H1 (cell line): ENCODE measurements around the gene ACOT11. TPM values are rescaled to one million over a fixed set of nuclear protein-coding genes. Genes with fewer than 3 reads are reported as not detected.

Experiments used
- CTCF ChIA-PET: fragments of 300-600 bp; sonication (Branson Sonifier 250); formaldehyde crosslinking; loops from one replicate; lab custom pipeline; 2021; ENCODE audit not compliant: partially characterized antibody; lab: Charles Lee
- POLR2A ChIA-PET: fragments of 300-600 bp; sonication (Branson Sonifier 250); formaldehyde crosslinking; loops from one replicate; lab custom pipeline; 2021; ENCODE audit warnings: inconsistent platforms; ENCODE audit not compliant: partially characterized antibody; lab: Charles Lee
- DNase-seq, 2 experiments: peaks; one replicate each; pipeline versions ENCODE4 v3.0.0 to v3.0.0-alpha.2; 2010 to 2022; ENCODE audit warnings: low spot score in 2 of 2, low read depth in 1 of 2, mixed read lengths in 1 of 2
- FAIRE-seq: peaks from 2 replicates; lab custom pipeline; 2011; peaks lifted over from hg19 to GRCh38; lab: Jason Lieb, UNC
- H2AFZ ChIP-seq: 2 replicates; pipeline ENCODE4 v1.8.1; 2012; ENCODE audit warnings: low read length, inconsistent platforms
- H2AK5ac ChIP-seq: 2 replicates; pipeline ENCODE4 v1.6.1; 2013; ENCODE audit warnings: low read depth, low read length
- H2BK120ac ChIP-seq: replicated peaks from 2 replicates; pipeline ENCODE3; 2013; ENCODE audit warnings: low read depth, low read length, inconsistent platforms
- H2BK12ac ChIP-seq: 2 replicates; pipeline ENCODE4 v1.6.1; 2013; ENCODE audit warnings: low read depth, low read length
- H2BK15ac ChIP-seq: 2 replicates; pipeline ENCODE4 v1.6.1; 2013; ENCODE audit warnings: low read length
- H2BK20ac ChIP-seq: 2 replicates; pipeline ENCODE4 v1.6.1; 2013; ENCODE audit warnings: low read length
- H2BK5ac ChIP-seq: 2 replicates; pipeline ENCODE4 v1.6.1; 2013; ENCODE audit warnings: low read depth, low read length
- H3K14ac ChIP-seq: 2 replicates; pipeline ENCODE4 v1.6.1; 2013; ENCODE audit warnings: inconsistent platforms; ENCODE audit not compliant: insufficient read length
- H3K18ac ChIP-seq: 2 replicates; pipeline ENCODE4 v1.6.1; 2013; ENCODE audit warnings: low read length; ENCODE audit errors: extremely low read depth
- H3K23ac ChIP-seq: 2 replicates; pipeline ENCODE4 v1.6.1; 2013; ENCODE audit warnings: inconsistent platforms; ENCODE audit not compliant: insufficient read length
- H3K23me2 ChIP-seq: 2 replicates; pipeline ENCODE4 v1.6.1; 2013; ENCODE audit warnings: low read depth, low read length
- H3K27ac ChIP-seq: 2 replicates; pipeline ENCODE4 v1.6.1; 2011; ENCODE audit warnings: low read depth, low read length, inconsistent platforms
- H3K27me3 ChIP-seq, 4 experiments: replicated peaks in 1 of 4; 1 replicate in 1 of 4; 2 replicates in 3 of 4; pipeline versions ENCODE4 v1.6.1 to v1.8.1; 2011 to 2013; ENCODE audit warnings: low read length in 3 of 4, mild to moderate bottlenecking in 3 of 4, inconsistent platforms in 2 of 4, mixed read lengths in 2 of 4, moderate library complexity in 1 of 4; ENCODE audit not compliant: control insufficient read depth in 3 of 4, insufficient read depth in 3 of 4; ENCODE audit errors: extremely low read depth in 1 of 4
- H3K36me3 ChIP-seq, 4 experiments: 2 replicates each; pipeline versions ENCODE4 v1.6.1 to v1.8.1; 2011 to 2013; ENCODE audit warnings: mild to moderate bottlenecking in 4 of 4, low read length in 3 of 4, moderate library complexity in 2 of 4, control low read depth in 1 of 4, inconsistent platforms in 1 of 4; ENCODE audit not compliant: insufficient read depth in 4 of 4, control insufficient read depth in 2 of 4
- H3K4ac ChIP-seq: replicated peaks from 2 replicates; pipeline ENCODE3; 2013; ENCODE audit warnings: low read length, low read depth, mixed read lengths, inconsistent platforms; ENCODE audit not compliant: insufficient read length
- H3K4me1 ChIP-seq, 4 experiments: replicated peaks in 1 of 4; 1 replicate in 1 of 4; 2 replicates in 3 of 4; pipeline versions ENCODE4 v1.6.1 to v1.8.1; 2011 to 2013; ENCODE audit warnings: low read length in 3 of 4, inconsistent platforms in 2 of 4, mixed read lengths in 1 of 4; ENCODE audit not compliant: insufficient read depth in 4 of 4, control insufficient read depth in 3 of 4
- H3K4me2 ChIP-seq, 2 experiments: 2 replicates each; pipeline versions ENCODE4 v1.6.1 to v1.8.1; 2011 to 2013; ENCODE audit warnings: low read depth in 2 of 2, low read length in 2 of 2, control low read depth in 1 of 2, inconsistent platforms in 1 of 2, mild to moderate bottlenecking in 1 of 2; ENCODE audit not compliant: insufficient read depth in 1 of 2
- H3K4me3 ChIP-seq, 4 experiments: fragments of 200-600, 300-600 bp in 1 of 4; sonication (generic), shearing (Covaris generic), sonication (Bioruptor Twin) in 1 of 4; 2 replicates each; pipeline versions ENCODE4 v1.5.1 to v1.8.1; 2011 to 2016; ENCODE audit warnings: low read length in 4 of 4, low read depth in 3 of 4, control low read depth in 2 of 4, inconsistent platforms in 2 of 4, mild to moderate bottlenecking in 2 of 4, mixed read lengths in 1 of 4, moderate library complexity in 1 of 4; ENCODE audit not compliant: insufficient read depth in 2 of 4; ENCODE audit errors: extremely low read depth in 1 of 4
- H3K56ac ChIP-seq: replicated peaks from 2 replicates; pipeline ENCODE3; 2013; ENCODE audit warnings: low read depth, mild to moderate bottlenecking, mixed read lengths, low read length, inconsistent platforms; ENCODE audit not compliant: insufficient read length
- H3K79me1 ChIP-seq: 2 replicates; pipeline ENCODE4 v1.6.1; 2013; ENCODE audit warnings: low read depth, low read length, control low read depth
- H3K79me2 ChIP-seq, 2 experiments: 2 replicates each; pipeline versions ENCODE4 v1.6.1 to v1.8.1; 2012 to 2013; ENCODE audit warnings: low read length in 2 of 2, mild to moderate bottlenecking in 2 of 2, inconsistent platforms in 1 of 2; ENCODE audit not compliant: insufficient read depth in 2 of 2, control insufficient read depth in 1 of 2
- H3K9ac ChIP-seq, 4 experiments: replicated peaks in 1 of 4; 1 replicate in 1 of 4; 2 replicates in 3 of 4; pipeline versions ENCODE4 v1.6.1 to v1.8.1; 2011 to 2013; ENCODE audit warnings: low read depth in 3 of 4, low read length in 3 of 4, control low read depth in 2 of 4, mild to moderate bottlenecking in 2 of 4, moderate library complexity in 2 of 4, inconsistent platforms in 1 of 4; ENCODE audit errors: extremely low read depth in 1 of 4
- H3K9me3 ChIP-seq, 2 experiments: 2 replicates each; pipeline versions ENCODE4 v1.6.1 to v1.8.1; 2012 to 2013; ENCODE audit warnings: mild to moderate bottlenecking in 2 of 2, moderate library complexity in 2 of 2, control low read depth in 1 of 2, inconsistent platforms in 1 of 2, low read depth in 1 of 2, low read length in 1 of 2, mixed read lengths in 1 of 2; ENCODE audit not compliant: insufficient read depth in 2 of 2
- H4K20me1 ChIP-seq, 2 experiments: replicated peaks in 1 of 2; 2 replicates each; pipeline versions ENCODE3 to v1.8.1; 2011 to 2013; ENCODE audit warnings: inconsistent platforms in 2 of 2, low read length in 2 of 2, mild to moderate bottlenecking in 1 of 2; ENCODE audit not compliant: insufficient read depth in 2 of 2, control insufficient read depth in 1 of 2
- H4K5ac ChIP-seq: 2 replicates; pipeline ENCODE4 v1.6.1; 2013; ENCODE audit warnings: low read length, low read depth, mixed read lengths, inconsistent platforms; ENCODE audit not compliant: insufficient read length
- H4K8ac ChIP-seq: 2 replicates; pipeline ENCODE4 v1.8.0; 2013; ENCODE audit warnings: mild to moderate bottlenecking, moderate library complexity, low read length, inconsistent platforms; ENCODE audit not compliant: insufficient read depth; ENCODE audit errors: extremely low read depth
- H4K91ac ChIP-seq: replicated peaks from 2 replicates; pipeline ENCODE3; 2013; ENCODE audit warnings: low read length, mixed read lengths, inconsistent platforms; ENCODE audit not compliant: insufficient read length
- BRCA1 ChIP-seq: IDR thresholded peaks from 2 replicates; pipeline ENCODE4 v1.6.1; 2012; ENCODE audit warnings: low read depth, low read length, improper control_type of control experiment
- GABPA ChIP-seq: IDR thresholded peaks from 2 replicates; pipeline ENCODE4 v1.6.1; 2011; ENCODE audit warnings: mild to moderate bottlenecking, low read length, moderate library complexity, borderline replicate concordance; ENCODE audit not compliant: insufficient read depth
- JUND ChIP-seq: IDR thresholded peaks from 2 replicates; pipeline ENCODE4 v1.6.1; 2011; ENCODE audit warnings: mild to moderate bottlenecking, improper control_type of control experiment, low read length
- POLR2A ChIP-seq, 2 experiments: IDR thresholded peaks; 1 replicate in 1 of 2; 2 replicates in 1 of 2; pipeline ENCODE4 v1.6.1; 2011; ENCODE audit warnings: low read depth in 2 of 2, low read length in 2 of 2, mild to moderate bottlenecking in 2 of 2; ENCODE audit errors: control extremely low read depth in 1 of 2
- RXRA ChIP-seq: IDR thresholded peaks from 2 replicates; pipeline ENCODE4 v1.6.1; 2011; ENCODE audit warnings: low read depth, mild to moderate bottlenecking, low read length, moderate library complexity; ENCODE audit not compliant: insufficient read depth
- SIN3A ChIP-seq, 2 experiments: IDR thresholded peaks in 1 of 2; conservative IDR thresholded peaks in 1 of 2; 2 replicates each; pipeline ENCODE4 v1.6.1; 2011 to 2012; ENCODE audit warnings: low read length in 2 of 2, improper control_type of control experiment in 1 of 2, low read depth in 1 of 2, mild to moderate bottlenecking in 1 of 2
- SIRT6 ChIP-seq: IDR thresholded peaks from one replicate; pipeline ENCODE4 v1.7.1; 2012; ENCODE audit warnings: low read length, inconsistent platforms
- SP1 ChIP-seq: IDR thresholded peaks from 2 replicates; pipeline ENCODE4 v1.6.1; 2011; ENCODE audit warnings: low read depth, low read length
- SRF ChIP-seq: IDR thresholded peaks from 2 replicates; pipeline ENCODE4 v1.6.1; 2011; ENCODE audit warnings: mild to moderate bottlenecking, low read depth, low read length, moderate library complexity
- SUZ12 ChIP-seq: fragments of 200-600 bp; sonication (generic); IDR thresholded peaks from 2 replicates; pipeline ENCODE4 v1.6.1; 2012; ENCODE audit warnings: mild to moderate bottlenecking, inconsistent platforms, low read length, moderate library complexity, mixed read lengths
- TAF1 ChIP-seq: IDR thresholded peaks from 2 replicates; pipeline ENCODE4 v1.6.1; 2011; ENCODE audit warnings: mild to moderate bottlenecking, low read depth, low read length
- TBP ChIP-seq: IDR thresholded peaks from 2 replicates; pipeline ENCODE4 v1.6.1; 2011; ENCODE audit warnings: low read depth, low read length, improper control_type of control experiment
- WGBS, 2 experiments: shearing (Covaris generic) in 1 of 2; methylation state at CpG; one replicate each; pipeline versions ENCODE4 v1.1.6 to v1.1.7; 2013 to 2015; ENCODE audit warnings: low lambda C conversion rate in 2 of 2, mixed read lengths in 2 of 2, inconsistent platforms in 1 of 2, low coverage in 1 of 2, missing lambda C conversion rate in 1 of 2; ENCODE audit not compliant: insufficient replicate concordance in 2 of 2, insufficient coverage in 1 of 2, insufficient read length in 1 of 2; ENCODE audit errors: extremely low coverage in 1 of 2, missing lambda C conversion rate in 1 of 2; 5-methylcytosine and 5-hydroxymethylcytosine counted together
- polyA plus RNA-seq, 7 experiments: library from polyadenylated mRNA; depleted of rRNA in 3 of 7; stranded (reverse) in 5 of 7; unstranded in 2 of 7; fragments of >200 nt in 5 of 7; fragments of 200-250 nt in 2 of 7; gene quantifications; 1 replicate in 5 of 7; 2 replicates in 1 of 7; 4 replicates in 1 of 7; pipeline versions ENCODE4 v1.2.1 to v1.2.3, GENCODE V29; 2011 to 2013; ENCODE audit warnings: missing spikeins in 2 of 7, mixed read lengths in 2 of 7
- total RNA-seq: library from RNA; stranded (reverse); fragmentation: NEBNext Ultra II Directional; extraction: Animal tissue kit (Norgen Biotek cat#: 25700); gene quantifications from 2 replicates; pipeline ENCODE4 v1.2.1, GENCODE V29; 2021

Gene ACOT11
- total and polyA plus RNA-seq, 2 of the 8 experiments (the other 6 are each of a cell fraction or from before 2014, with no cell fraction given): 3.8 to 4.5 TPM

DNA sequence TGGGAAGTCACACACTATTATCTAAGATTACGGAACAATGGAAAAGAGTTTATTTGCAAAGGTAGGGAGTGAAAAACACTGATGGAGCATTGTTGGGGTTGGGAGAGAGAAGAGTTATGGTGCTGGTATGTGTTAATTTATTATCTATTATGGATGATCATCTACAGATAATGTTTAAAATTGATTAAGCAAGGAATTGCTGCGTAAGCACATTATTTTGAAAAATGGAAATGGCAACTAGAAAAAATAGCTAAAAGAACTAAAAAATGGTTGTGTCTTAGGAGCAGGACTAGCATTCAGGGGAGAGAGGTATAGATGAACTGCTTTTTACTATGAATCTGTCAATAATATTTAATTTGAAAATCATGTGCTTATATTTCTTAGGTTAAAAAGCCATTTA, 16.0 kb upstream of the ACOT11 start:
- no peak overlapping the region for H3K18ac ChIP-seq
- no peak overlapping the region for H3K14ac ChIP-seq
- H3K4me1 ChIP-seq: no peaks in the 10 kb centered on the region
- H3K27me3 ChIP-seq: no peaks in the 10 kb centered on the region
- H3K9me3 ChIP-seq: no peaks in the 10 kb centered on the region
- 93% methylated on average over 2 of the region's 2 CpGs; no CpG with 5 or more reads in 1 of the 2 experiments for WGBS, 2 experiments
- POLR2A ChIA-PET: no interaction called here
- CTCF ChIA-PET: interaction anchor here (1.2 kb wide), 1 partner anchor 9 kb away, joined by 4 read pairs; no protein-coding TSS in a partner anchor
- no peak overlapping the region for H2BK20ac ChIP-seq
- no peak overlapping the region for H4K5ac ChIP-seq
- no peak overlapping the region for H3K4me3 ChIP-seq
- no peak overlapping the region for H3K4ac ChIP-seq
- H4K8ac ChIP-seq: no peak overlapping the region
- no peak for FAIRE-seq
- H2BK12ac ChIP-seq: no peak overlapping the region
- no peaks in the 10 kb centered on the region; the same call in 1 of the 2 replicates for H3K23me2 ChIP-seq
- H2AFZ ChIP-seq: no peak overlapping the region
- no peaks in the 10 kb centered on the region for H3K36me3 ChIP-seq
- H3K4me2 ChIP-seq: no peak overlapping the region
- no peaks in the 10 kb centered on the region for H3K79me2 ChIP-seq
- no peak for DNase-seq
- no peak overlapping the region for H4K91ac ChIP-seq
- H2BK15ac ChIP-seq: no peak overlapping the region
- H3K23ac ChIP-seq: no peak overlapping the region
- no peaks in the 10 kb centered on the region for H3K79me1 ChIP-seq
- H2BK5ac ChIP-seq: no peak overlapping the region
- H3K27ac ChIP-seq: no peak overlapping the region
- H3K56ac ChIP-seq: no peak overlapping the region
- no peak overlapping the region for H2AK5ac ChIP-seq
- H2BK120ac ChIP-seq: no peak overlapping the region
- no peak overlapping the region for H3K9ac ChIP-seq
- TF ChIP-seq GABPA: no peak
- TF ChIP-seq SUZ12: no peak
- no peak for TF ChIP-seq TAF1
- TF ChIP-seq SIRT6: no peak
- TF ChIP-seq TBP: no peak
- no peak for TF ChIP-seq JUND
- no peak for TF ChIP-seq RXRA
- no peak for TF ChIP-seq BRCA1
- TF ChIP-seq SIN3A (conservative IDR thresholded peaks at IDR 0.05 in 1 of 2, IDR thresholded peaks at IDR 0.05 in 1 of 2; ENCODE audit: low read depth in 1 of 2, low read length in 2 of 2): no peak
- TF ChIP-seq POLR2A (IDR thresholded peaks at IDR 0.05; ENCODE audit: control extremely low read depth in 1 of 2, low read depth in 2 of 2, low read length in 2 of 2): no peak
- no peak for TF ChIP-seq SP1
- no peak for TF ChIP-seq SRF
- TF ChIP-seq, all 59 proteins: peak for 0
- H4K20me1 ChIP-seq: no peaks in the 10 kb centered on the region
